HepG2 (cell line): ENCODE measurements around the gene TTC22. TPM values are rescaled to one million over a fixed set of nuclear protein-coding genes. Genes with fewer than 3 reads are reported as not detected.

Experiments
- ATAC-seq: fragments of 200-7000 bp; cut with Tn5 transposase; 3 replicates; pipeline ENCODE4 v1.9.1; 2020; ENCODE audit warnings: mild to moderate bottlenecking, moderate library complexity
- BruUV-seq: library from RNA; stranded (reverse); fragments of 400-500 nt; replicated peaks from 2 replicates; lab custom pipeline; 2021; lab: Mats Ljungman, UMichigan
- CTCF ChIA-PET: fragments of 300-600 bp; formaldehyde crosslinking; extraction: SDS; loops from one replicate; lab custom pipeline; 2021; ENCODE audit warnings: low total read pairs, inconsistent platforms, low intra/inter-chr PET ratio; lab: Yijun Ruan, JAX
- POLR2A ChIA-PET: fragments of 350-600 bp; sonication (Branson Sonifier 250); formaldehyde crosslinking; loops from one replicate; lab custom pipeline; 2020; ENCODE audit warnings: antibody characterized with exemption, inconsistent platforms; lab: Yijun Ruan, JAX
- DNase-seq: peaks from one replicate; pipeline ENCODE4 v3.0.0-alpha.2; 2015; ENCODE audit warnings: low spot score
- FAIRE-seq: peaks from 3 replicates; lab custom pipeline; 2011; peaks lifted over from hg19 to GRCh38; lab: Jason Lieb, UNC
- H2AFZ ChIP-seq: one replicate; pipeline ENCODE4 v1.6.1; 2011; ENCODE audit warnings: low read length, inconsistent platforms
- H3K27ac ChIP-seq: fragments of 300-600 bp; 3 replicates; pipeline ENCODE4 v1.8.0; 2011; ENCODE audit warnings: mixed run types, mild to moderate bottlenecking, mixed read lengths, low read length, inconsistent platforms; ENCODE audit not compliant: insufficient read depth; ENCODE audit errors: extremely low read length
- H3K27me3 ChIP-seq, 2 experiments: fragments of 200-600 bp in 1 of 2; 2 replicates in 1 of 2; 3 replicates in 1 of 2; pipeline versions ENCODE4 v1.6.0 to v1.8.0; 2011; ENCODE audit warnings: low read length in 2 of 2, mild to moderate bottlenecking in 2 of 2, moderate library complexity in 2 of 2, inconsistent platforms in 1 of 2; ENCODE audit not compliant: insufficient read depth in 2 of 2, control insufficient read depth in 1 of 2
- H3K36me3 ChIP-seq, 2 experiments: fragments of 200-600 bp in 1 of 2; replicated peaks in 1 of 2; 2 replicates in 1 of 2; 3 replicates in 1 of 2; pipeline versions ENCODE4 v1.5.1 to v1.8.0; 2011; ENCODE audit warnings: low read length in 2 of 2, inconsistent platforms in 1 of 2; ENCODE audit not compliant: insufficient read depth in 2 of 2, control insufficient read depth in 1 of 2
- H3K4me1 ChIP-seq: 2 replicates; pipeline ENCODE4 v1.5.1; 2012; ENCODE audit warnings: low read length, inconsistent platforms; ENCODE audit not compliant: insufficient read depth
- H3K4me2 ChIP-seq: 2 replicates; pipeline ENCODE4 v1.6.0; 2011; ENCODE audit warnings: low read depth, low read length, inconsistent platforms
- H3K4me3 ChIP-seq, 3 experiments: fragments of 200-600 bp in 1 of 3; sonication (generic), shearing (Covaris generic) in 1 of 3; replicated peaks in 1 of 3; 2 replicates each; pipeline ENCODE4 v1.5.1; 2011 to 2016; ENCODE audit warnings: low read length in 3 of 3, inconsistent platforms in 2 of 3, low read depth in 2 of 3, mild to moderate bottlenecking in 2 of 3, control low read depth in 1 of 3, mixed read lengths in 1 of 3; ENCODE audit not compliant: insufficient read depth in 1 of 3
- H3K79me2 ChIP-seq: one replicate; pipeline ENCODE4 v1.6.1; 2011; ENCODE audit warnings: low read length, inconsistent platforms; ENCODE audit not compliant: insufficient read depth
- H3K9ac ChIP-seq: 2 replicates; pipeline ENCODE4 v1.6.0; 2011; ENCODE audit warnings: mild to moderate bottlenecking, low read depth, low read length, inconsistent platforms; ENCODE audit not compliant: insufficient read depth
- H3K9me3 ChIP-seq: 2 replicates; pipeline ENCODE4 v1.5.1; 2012; ENCODE audit warnings: mild to moderate bottlenecking, low read length
- H4K20me1 ChIP-seq: 2 replicates; pipeline ENCODE4 v1.6.0; 2011; ENCODE audit warnings: inconsistent platforms, mild to moderate bottlenecking, low read length, moderate library complexity; ENCODE audit not compliant: insufficient read depth
- MBD4 ChIP-seq: IDR thresholded peaks from 2 replicates; pipeline ENCODE4 v1.6.1; 2012; ENCODE audit warnings: low read length, inconsistent platforms, borderline replicate concordance
- POLR2A ChIP-seq, 2 experiments: IDR thresholded peaks; 2 replicates each; pipeline ENCODE4 v1.6.1; 2011; ENCODE audit warnings: low read depth in 2 of 2, low read length in 2 of 2, mild to moderate bottlenecking in 1 of 2, moderate library complexity in 1 of 2; ENCODE audit not compliant: insufficient read depth in 1 of 2
- POLR2AphosphoS5 ChIP-seq: IDR thresholded peaks from 2 replicates; pipeline ENCODE4 v1.6.1; 2012; ENCODE audit warnings: low read depth, low read length
- RBM22 ChIP-seq: fragments of 200-400 bp; formaldehyde crosslinking; optimal IDR thresholded peaks from 2 replicates; pipeline ENCODE3; 2017; ENCODE audit warnings: mild to moderate bottlenecking, low read length, moderate library complexity
- ZNF563 ChIP-seq: sonication (generic); formaldehyde crosslinking; IDR thresholded peaks from 2 replicates; pipeline ENCODE4 v1.8.0; 2022; ENCODE audit warnings: mild to moderate bottlenecking, moderate library complexity, missing genetic modification reagents
- WGBS: methylation state at CpG from one replicate; pipeline ENCODE4 v1.1.6; 2017; ENCODE audit warnings: low lambda C conversion rate; 5-methylcytosine and 5-hydroxymethylcytosine counted together
- in situ Hi-C: cut with HindIII; loops from 2 replicates; pipeline ENCODE4 v1.10.0; 2017; ENCODE audit warnings: low pct_unique_long_range_greater_than_20kb; ENCODE audit not compliant: extremely low pct_ligation_motif_present
- intact Hi-C: fragments of 100-400 bp; cut with micrococcal nuclease; formaldehyde crosslinking; loops from one replicate; pipeline ENCODE4 v1.10.0; 2022; ENCODE audit not compliant: unreplicated experiment
- polyA plus RNA-seq, 8 experiments: library from polyadenylated mRNA; depleted of rRNA in 3 of 8; stranded (reverse) in 7 of 8; unstranded in 1 of 8; fragments of >200 nt; fragmentation: Illumina TruSeq in 4 of 8; extraction: Trizol in 4 of 8; gene quantifications; 2 replicates each; pipeline versions ENCODE4 v1.2.1 to v1.2.3, GENCODE V29; 2011 to 2016; ENCODE audit warnings: low read depth in 4 of 8, missing spikeins in 1 of 8, mixed read lengths in 1 of 8; ENCODE audit not compliant: insufficient read depth in 1 of 8
- total RNA-seq, 5 experiments: library from RNA; depleted of rRNA; stranded (reverse); fragments of >200 nt; fragmentation: Illumina TruSeq; extraction: Trizol; gene quantifications; 2 replicates each; pipeline ENCODE4 v1.2.3, GENCODE V29; 2016; ENCODE audit warnings: low read depth in 1 of 5
- TF ChIP-seq, protein P1 (sequence below): sonication (generic); formaldehyde crosslinking; IDR thresholded peaks from 2 replicates; pipeline ENCODE4 v1.5.1; 2020; ENCODE audit warnings: missing genetic modification reagents, mild to moderate bottlenecking, borderline replicate concordance
- TF ChIP-seq, protein P2 (sequence below): sonication (generic); formaldehyde crosslinking; IDR thresholded peaks from 2 replicates; pipeline ENCODE4 v1.4.0; 2020; ENCODE audit warnings: missing genetic modification reagents

The TTC22 gene
- total and polyA plus RNA-seq, 2 of the 13 experiments (the other 11 are each of a cell fraction or from before 2014, with no cell fraction given) = not detected

DNA sequence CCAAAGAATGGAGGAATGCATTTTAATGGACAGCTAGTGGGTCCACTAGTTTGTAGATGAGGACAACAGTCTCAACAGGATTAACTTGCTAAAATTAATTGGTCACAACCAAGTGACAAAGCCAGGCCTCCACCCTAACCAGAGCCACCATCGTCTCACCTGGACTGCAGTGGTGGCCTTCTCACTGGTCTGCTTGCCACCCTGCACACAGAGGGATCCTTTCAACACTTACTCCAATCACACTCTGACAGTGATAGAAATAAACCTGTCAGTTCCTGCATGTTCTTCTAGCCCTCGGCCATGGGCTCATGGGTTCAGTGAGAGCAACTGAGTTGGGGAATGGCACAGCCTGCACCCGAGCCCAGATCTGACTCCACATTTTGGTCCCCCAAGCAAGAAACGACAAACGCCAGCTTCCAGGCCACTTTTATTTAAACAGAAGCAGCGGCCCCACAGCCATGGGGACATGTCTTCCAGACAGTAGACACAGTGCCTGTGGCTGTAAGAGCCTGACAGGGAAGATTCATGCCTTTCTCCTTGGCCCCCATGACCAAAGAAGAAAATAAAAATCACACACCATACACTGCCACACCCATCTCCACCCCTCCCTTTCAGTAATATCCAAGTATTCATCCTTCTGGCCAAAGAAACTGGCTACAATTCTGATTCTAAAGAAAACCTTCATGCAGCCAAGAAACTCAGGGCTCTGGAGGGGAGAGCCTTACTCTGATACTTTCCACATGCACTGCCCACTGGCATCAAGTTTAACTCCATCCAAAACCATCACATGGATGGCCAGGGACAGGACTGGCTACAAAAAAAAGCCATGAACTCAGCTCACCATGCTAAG is 48.3 kb upstream of the TTC22 start:
- no peak for ATAC-seq
- Histone ChIP-seq H3K36me3 (peaks cover 46 to 53% of the 10 kb centered on the region in 2 experiments), H4K20me1 (peaks cover 39% of the 10 kb centered on the region), H3K4me3 (no peak overlapping the region), H3K27ac (peak overlapping the region; percentile 21), H3K4me2 (no peak overlapping the region), H3K27me3 (no peaks in the 10 kb centered on the region)
- intact Hi-C loops = loop anchor here (5.0 kb wide), 1 partner anchor 38 kb away; the partner anchor contains the start of gene DHCR24
- no peak for DNase-seq
- TF ChIP-seq, protein P1, sequence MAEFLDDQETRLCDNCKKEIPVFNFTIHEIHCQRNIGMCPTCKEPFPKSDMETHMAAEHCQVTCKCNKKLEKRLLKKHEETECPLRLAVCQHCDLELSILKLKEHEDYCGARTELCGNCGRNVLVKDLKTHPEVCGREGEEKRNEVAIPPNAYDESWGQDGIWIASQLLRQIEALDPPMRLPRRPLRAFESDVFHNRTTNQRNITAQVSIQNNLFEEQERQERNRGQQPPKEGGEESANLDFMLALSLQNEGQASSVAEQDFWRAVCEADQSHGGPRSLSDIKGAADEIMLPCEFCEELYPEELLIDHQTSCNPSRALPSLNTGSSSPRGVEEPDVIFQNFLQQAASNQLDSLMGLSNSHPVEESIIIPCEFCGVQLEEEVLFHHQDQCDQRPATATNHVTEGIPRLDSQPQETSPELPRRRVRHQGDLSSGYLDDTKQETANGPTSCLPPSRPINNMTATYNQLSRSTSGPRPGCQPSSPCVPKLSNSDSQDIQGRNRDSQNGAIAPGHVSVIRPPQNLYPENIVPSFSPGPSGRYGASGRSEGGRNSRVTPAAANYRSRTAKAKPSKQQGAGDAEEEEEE (CRISPR knock-in tag) = no peak
- peak; percentile 3 to 26; a peak in 1 of 4 replicates for TF ChIP-seq POLR2A (IDR thresholded peaks at IDR 0.05; ENCODE audit: insufficient read depth in 1 of 2, low read depth in 2 of 2, low read length in 2 of 2)
- TF ChIP-seq MBD4 = 0 out of 2 replicates have a peak, but pooled peaks have one; percentile 48
- TF ChIP-seq ZNF563 (CRISPR knock-in tag) = no peak
- peak; percentile 91 for TF ChIP-seq RBM22
- TF ChIP-seq, protein P2, sequence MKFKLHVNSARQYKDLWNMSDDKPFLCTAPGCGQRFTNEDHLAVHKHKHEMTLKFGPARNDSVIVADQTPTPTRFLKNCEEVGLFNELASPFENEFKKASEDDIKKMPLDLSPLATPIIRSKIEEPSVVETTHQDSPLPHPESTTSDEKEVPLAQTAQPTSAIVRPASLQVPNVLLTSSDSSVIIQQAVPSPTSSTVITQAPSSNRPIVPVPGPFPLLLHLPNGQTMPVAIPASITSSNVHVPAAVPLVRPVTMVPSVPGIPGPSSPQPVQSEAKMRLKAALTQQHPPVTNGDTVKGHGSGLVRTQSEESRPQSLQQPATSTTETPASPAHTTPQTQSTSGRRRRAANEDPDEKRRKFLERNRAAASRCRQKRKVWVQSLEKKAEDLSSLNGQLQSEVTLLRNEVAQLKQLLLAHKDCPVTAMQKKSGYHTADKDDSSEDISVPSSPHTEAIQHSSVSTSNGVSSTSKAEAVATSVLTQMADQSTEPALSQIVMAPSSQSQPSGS = 0 out of 2 replicates have a peak, but pooled peaks have one; percentile 13
- TF ChIP-seq POLR2AphosphoS5 = peak; percentile 16; the same call in 1 of the 2 replicates
- TF ChIP-seq, all 625 proteins: peak for 5
- Histone ChIP-seq H3K9me3 (no peaks in the 10 kb centered on the region), H3K79me2 (no peaks in the 10 kb centered on the region), H2AFZ (no peak overlapping the region), H3K9ac (no peak overlapping the region), H3K4me1 (peaks cover 7% of the 10 kb centered on the region; the same call in 1 of the 2 replicates)
- WGBS = 100% methylated on average over 6 of the region's 6 CpGs
- in situ Hi-C loops = no loop called here
- BruUV-seq = no TSS peak
- ChIA-PET CTCF (no interaction called here), POLR2A (interaction anchor here (2.2 to 6.6 kb wide), 5 partner anchors 9 to 38 kb away, joined by 11 to 52 read pairs (median 21); partner anchors contain the start of gene DHCR24)
- FAIRE-seq = no peak
